ENCODE data around the gene ITGA5.

The ITGA5 gene

DNA sequence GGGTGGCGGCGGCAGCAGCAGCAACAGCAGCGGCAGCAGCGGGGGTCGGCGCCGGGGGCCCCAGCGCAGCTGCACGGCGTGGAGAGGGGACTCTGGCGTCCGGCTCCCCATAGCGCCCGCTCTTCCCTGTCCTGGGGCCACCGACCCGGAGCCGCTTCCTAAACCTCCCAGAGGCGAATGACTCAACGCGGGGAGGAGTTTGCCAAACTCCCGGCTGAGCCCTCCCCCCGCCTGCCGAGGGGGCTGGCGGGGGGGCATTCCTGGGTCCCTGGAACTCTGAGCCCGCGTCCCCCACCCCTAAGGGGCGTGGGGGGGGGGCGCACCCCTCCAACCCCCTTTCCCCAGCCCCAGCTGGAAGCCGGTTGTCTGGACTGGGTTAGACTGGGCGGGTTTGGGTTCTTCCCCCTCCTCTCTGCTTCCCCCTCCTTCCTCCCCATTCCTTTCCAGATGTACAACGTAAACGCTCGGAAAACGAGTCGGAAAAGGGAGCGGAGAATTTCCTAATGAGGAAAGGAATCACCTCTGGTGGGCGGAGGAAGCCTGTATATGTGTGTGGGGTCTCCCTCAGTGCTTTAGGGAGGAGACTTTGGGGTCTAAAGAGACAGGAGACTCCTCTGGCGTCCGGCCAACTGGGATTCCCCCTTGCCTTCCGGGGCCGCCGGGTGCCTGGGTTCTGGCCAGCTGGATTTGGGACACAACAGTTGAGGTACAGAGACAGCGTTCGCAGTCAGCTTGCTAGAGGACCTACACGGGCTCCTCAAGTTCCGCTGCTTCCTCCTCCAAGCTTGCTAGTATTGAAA is at the start of gene ITGA5:
Gene ITGA5 (minus strand): TSS at position 179 of the 800 bp plus-strand sequence. CDS start 68 bp downstream, at position 111.
- peak within 1 kb of the TSS; percentile 97 for H3K4me3 ChIP-seq (ENCODE audit: control insufficient read depth, low read depth, low read length)
- DNase-seq (ENCODE audit: low read depth) = peak; percentile 77
- TF ChIP-seq CTCF (conservative IDR thresholded peaks at IDR 0.05; ENCODE audit: control insufficient read depth, insufficient read depth, low read depth, low read length) = no peak

DNA sequence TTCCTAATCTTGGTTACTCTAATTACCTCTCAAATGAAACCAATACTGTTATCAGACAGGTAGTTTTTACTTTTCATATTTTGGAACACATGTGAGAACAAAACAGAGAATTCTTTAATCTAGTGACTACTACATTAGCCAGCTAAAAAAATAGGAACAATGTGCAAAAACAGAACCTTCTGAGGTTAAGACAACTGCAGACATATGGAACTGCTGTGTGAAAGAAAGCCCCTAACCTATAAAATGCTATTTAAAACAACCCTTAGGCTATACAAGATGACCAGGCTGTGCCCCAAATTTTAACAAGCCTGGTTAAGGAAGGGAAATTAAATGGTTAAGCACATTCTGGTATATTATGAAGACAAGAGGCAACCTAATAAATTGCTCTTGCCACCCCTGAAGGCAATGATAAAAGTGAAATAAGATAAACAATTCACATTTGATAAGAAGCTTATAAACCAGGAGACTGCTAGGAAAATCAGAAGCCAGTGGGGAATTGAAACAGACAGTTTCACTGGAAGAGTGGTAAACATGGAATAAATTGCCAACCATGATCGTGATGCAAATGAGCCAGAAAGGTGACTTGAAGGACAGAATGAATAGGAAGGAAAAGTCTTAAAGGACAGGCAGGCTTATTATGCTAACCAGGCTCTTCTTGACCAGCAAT is 46.9 kb upstream of the ITGA5 start:
- TF ChIP-seq CTCF (conservative IDR thresholded peaks at IDR 0.05; ENCODE audit: control insufficient read depth, insufficient read depth, low read depth, low read length) = no peak
- no peak for DNase-seq (ENCODE audit: low read depth)
- H3K4me3 ChIP-seq (ENCODE audit: control insufficient read depth, low read depth, low read length) = no peak overlapping the region

GRCh38 chr12:54463484-54463883 is 44.4 kb upstream of the ITGA5 start:
- no peak for TF ChIP-seq CTCF (conservative IDR thresholded peaks at IDR 0.05; ENCODE audit: control insufficient read depth, insufficient read depth, low read depth, low read length)
- no peak overlapping the region for H3K4me3 ChIP-seq (ENCODE audit: control insufficient read depth, low read depth, low read length)
- DNase-seq (ENCODE audit: low read depth) = peak; percentile 21

- DNase-seq (ENCODE audit: low read depth) = peak; percentile 95
- H3K4me3 ChIP-seq (ENCODE audit: control insufficient read depth, low read depth, low read length) = no peak overlapping the region
- TF ChIP-seq CTCF (conservative IDR thresholded peaks at IDR 0.05; ENCODE audit: control insufficient read depth, insufficient read depth, low read depth, low read length) = no peak
Measured at GRCh38 chr12:54463034-54463433, 44.0 kb upstream of the ITGA5 start.

GRCh38 chr12:54460317-54460923 is 41.4 kb upstream of the ITGA5 start:
- H3K4me3 ChIP-seq (ENCODE audit: control insufficient read depth, low read depth, low read length) = no peak overlapping the region
- DNase-seq (ENCODE audit: low read depth) = no peak
- TF ChIP-seq CTCF (conservative IDR thresholded peaks at IDR 0.05; ENCODE audit: control insufficient read depth, insufficient read depth, low read depth, low read length) = no peak

DNA sequence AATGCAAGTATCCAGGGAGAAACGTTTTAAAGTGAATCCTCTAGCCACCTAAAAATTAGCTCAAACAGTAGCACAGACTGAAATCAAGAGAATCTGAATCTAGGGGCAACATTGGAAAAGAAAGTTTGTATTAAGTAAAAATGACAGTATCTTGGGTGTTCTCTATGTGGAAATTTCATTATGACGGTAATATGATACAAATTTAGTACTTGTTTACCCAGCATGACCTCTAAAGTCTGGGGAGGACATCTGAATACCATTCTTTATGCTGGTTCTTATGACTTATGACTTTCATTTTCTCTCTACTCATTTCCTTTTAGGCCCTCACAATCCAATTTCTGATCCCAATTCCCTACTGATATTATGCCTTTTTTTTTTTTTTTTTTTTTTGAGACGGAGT is 40.3 kb upstream of the ITGA5 start:
- no peak overlapping the region for H3K4me3 ChIP-seq (ENCODE audit: control insufficient read depth, low read depth, low read length)
- no peak for DNase-seq (ENCODE audit: low read depth)
- no peak for TF ChIP-seq CTCF (conservative IDR thresholded peaks at IDR 0.05; ENCODE audit: control insufficient read depth, insufficient read depth, low read depth, low read length)
